OCI-LY1 (cell line): ENCODE results near the gene KLHL36.

Source experiments
- CTCF ChIP-seq: fragments of 200-600 bp; sonication (generic), shearing (Covaris generic); IDR thresholded peaks from 2 replicates; pipeline ENCODE4 v1.5.1; 2017; ENCODE audit warnings: mild to moderate bottlenecking, antibody characterized with exemption, low read length, moderate library complexity, mixed read lengths
- EZH2 ChIP-seq: fragments of 200-600 bp; sonication (generic), shearing (Covaris generic); IDR thresholded peaks from 2 replicates; pipeline ENCODE4 v1.8.0; 2017; ENCODE audit warnings: borderline replicate concordance, mixed run types, mild to moderate bottlenecking, antibody characterized with exemption, low read length, moderate library complexity, mixed read lengths

- TF ChIP-seq CTCF (no peak), EZH2 (no peak)
These were observed 38.5 kb downstream of the KLHL36 start for GRCh38 chr16:84686707-84687298.
